Measurements from ENCODE around the gene KLF7.

GRCh38 chr2:207077266-207077665, 88.5 kb downstream of the KLF7 start:
- TF ChIP-seq POLR2A (IDR thresholded peaks at IDR 0.05) (no peak), EP300 (IDR thresholded peaks at IDR 0.05) (no peak)
- TF ChIP-seq, protein P1, sequence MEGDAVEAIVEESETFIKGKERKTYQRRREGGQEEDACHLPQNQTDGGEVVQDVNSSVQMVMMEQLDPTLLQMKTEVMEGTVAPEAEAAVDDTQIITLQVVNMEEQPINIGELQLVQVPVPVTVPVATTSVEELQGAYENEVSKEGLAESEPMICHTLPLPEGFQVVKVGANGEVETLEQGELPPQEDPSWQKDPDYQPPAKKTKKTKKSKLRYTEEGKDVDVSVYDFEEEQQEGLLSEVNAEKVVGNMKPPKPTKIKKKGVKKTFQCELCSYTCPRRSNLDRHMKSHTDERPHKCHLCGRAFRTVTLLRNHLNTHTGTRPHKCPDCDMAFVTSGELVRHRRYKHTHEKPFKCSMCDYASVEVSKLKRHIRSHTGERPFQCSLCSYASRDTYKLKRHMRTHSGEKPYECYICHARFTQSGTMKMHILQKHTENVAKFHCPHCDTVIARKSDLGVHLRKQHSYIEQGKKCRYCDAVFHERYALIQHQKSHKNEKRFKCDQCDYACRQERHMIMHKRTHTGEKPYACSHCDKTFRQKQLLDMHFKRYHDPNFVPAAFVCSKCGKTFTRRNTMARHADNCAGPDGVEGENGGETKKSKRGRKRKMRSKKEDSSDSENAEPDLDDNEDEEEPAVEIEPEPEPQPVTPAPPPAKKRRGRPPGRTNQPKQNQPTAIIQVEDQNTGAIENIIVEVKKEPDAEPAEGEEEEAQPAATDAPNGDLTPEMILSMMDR (IDR thresholded peaks at IDR 0.05), result no peak
